H1 (cell line): ENCODE results near the gene LGR4. TPM values are rescaled to one million over a fixed set of nuclear protein-coding genes. Genes with fewer than 3 reads are reported as not detected.

ENCODE experiments used
- CTCF ChIA-PET: fragments of 300-600 bp; sonication (Branson Sonifier 250); formaldehyde crosslinking; loops from one replicate; lab custom pipeline; 2021; ENCODE audit not compliant: partially characterized antibody; lab: Charles Lee
- POLR2A ChIA-PET: fragments of 300-600 bp; sonication (Branson Sonifier 250); formaldehyde crosslinking; loops from one replicate; lab custom pipeline; 2021; ENCODE audit warnings: inconsistent platforms; ENCODE audit not compliant: partially characterized antibody; lab: Charles Lee
- DNase-seq, 2 experiments: peaks; one replicate each; pipeline versions ENCODE4 v3.0.0 to v3.0.0-alpha.2; 2010 to 2022; ENCODE audit warnings: low spot score in 2 of 2, low read depth in 1 of 2, mixed read lengths in 1 of 2
- FAIRE-seq: peaks from 2 replicates; lab custom pipeline; 2011; peaks lifted over from hg19 to GRCh38; lab: Jason Lieb, UNC
- H2AFZ ChIP-seq: 2 replicates; pipeline ENCODE4 v1.8.1; 2012; ENCODE audit warnings: low read length, inconsistent platforms
- H2AK5ac ChIP-seq: 2 replicates; pipeline ENCODE4 v1.6.1; 2013; ENCODE audit warnings: low read depth, low read length
- H2BK120ac ChIP-seq: replicated peaks from 2 replicates; pipeline ENCODE3; 2013; ENCODE audit warnings: low read depth, low read length, inconsistent platforms
- H2BK12ac ChIP-seq: 2 replicates; pipeline ENCODE4 v1.6.1; 2013; ENCODE audit warnings: low read depth, low read length
- H2BK15ac ChIP-seq: 2 replicates; pipeline ENCODE4 v1.6.1; 2013; ENCODE audit warnings: low read length
- H2BK20ac ChIP-seq: 2 replicates; pipeline ENCODE4 v1.6.1; 2013; ENCODE audit warnings: low read length
- H2BK5ac ChIP-seq: 2 replicates; pipeline ENCODE4 v1.6.1; 2013; ENCODE audit warnings: low read depth, low read length
- H3K14ac ChIP-seq: 2 replicates; pipeline ENCODE4 v1.6.1; 2013; ENCODE audit warnings: inconsistent platforms; ENCODE audit not compliant: insufficient read length
- H3K18ac ChIP-seq: 2 replicates; pipeline ENCODE4 v1.6.1; 2013; ENCODE audit warnings: low read length; ENCODE audit errors: extremely low read depth
- H3K23ac ChIP-seq: 2 replicates; pipeline ENCODE4 v1.6.1; 2013; ENCODE audit warnings: inconsistent platforms; ENCODE audit not compliant: insufficient read length
- H3K23me2 ChIP-seq: 2 replicates; pipeline ENCODE4 v1.6.1; 2013; ENCODE audit warnings: low read depth, low read length
- H3K27ac ChIP-seq: 2 replicates; pipeline ENCODE4 v1.6.1; 2011; ENCODE audit warnings: low read depth, low read length, inconsistent platforms
- H3K27me3 ChIP-seq, 4 experiments: replicated peaks in 1 of 4; 1 replicate in 1 of 4; 2 replicates in 3 of 4; pipeline versions ENCODE4 v1.6.1 to v1.8.1; 2011 to 2013; ENCODE audit warnings: low read length in 3 of 4, mild to moderate bottlenecking in 3 of 4, inconsistent platforms in 2 of 4, mixed read lengths in 2 of 4, moderate library complexity in 1 of 4; ENCODE audit not compliant: control insufficient read depth in 3 of 4, insufficient read depth in 3 of 4; ENCODE audit errors: extremely low read depth in 1 of 4
- H3K36me3 ChIP-seq, 4 experiments: 2 replicates each; pipeline versions ENCODE4 v1.6.1 to v1.8.1; 2011 to 2013; ENCODE audit warnings: mild to moderate bottlenecking in 4 of 4, low read length in 3 of 4, moderate library complexity in 2 of 4, control low read depth in 1 of 4, inconsistent platforms in 1 of 4; ENCODE audit not compliant: insufficient read depth in 4 of 4, control insufficient read depth in 2 of 4
- H3K4ac ChIP-seq: replicated peaks from 2 replicates; pipeline ENCODE3; 2013; ENCODE audit warnings: low read length, low read depth, mixed read lengths, inconsistent platforms; ENCODE audit not compliant: insufficient read length
- H3K4me1 ChIP-seq, 4 experiments: replicated peaks in 1 of 4; 1 replicate in 1 of 4; 2 replicates in 3 of 4; pipeline versions ENCODE4 v1.6.1 to v1.8.1; 2011 to 2013; ENCODE audit warnings: low read length in 3 of 4, inconsistent platforms in 2 of 4, mixed read lengths in 1 of 4; ENCODE audit not compliant: insufficient read depth in 4 of 4, control insufficient read depth in 3 of 4
- H3K4me2 ChIP-seq, 2 experiments: 2 replicates each; pipeline versions ENCODE4 v1.6.1 to v1.8.1; 2011 to 2013; ENCODE audit warnings: low read depth in 2 of 2, low read length in 2 of 2, control low read depth in 1 of 2, inconsistent platforms in 1 of 2, mild to moderate bottlenecking in 1 of 2; ENCODE audit not compliant: insufficient read depth in 1 of 2
- H3K4me3 ChIP-seq, 4 experiments: fragments of 200-600, 300-600 bp in 1 of 4; sonication (generic), shearing (Covaris generic), sonication (Bioruptor Twin) in 1 of 4; 2 replicates each; pipeline versions ENCODE4 v1.5.1 to v1.8.1; 2011 to 2016; ENCODE audit warnings: low read length in 4 of 4, low read depth in 3 of 4, control low read depth in 2 of 4, inconsistent platforms in 2 of 4, mild to moderate bottlenecking in 2 of 4, mixed read lengths in 1 of 4, moderate library complexity in 1 of 4; ENCODE audit not compliant: insufficient read depth in 2 of 4; ENCODE audit errors: extremely low read depth in 1 of 4
- H3K56ac ChIP-seq: replicated peaks from 2 replicates; pipeline ENCODE3; 2013; ENCODE audit warnings: low read depth, mild to moderate bottlenecking, mixed read lengths, low read length, inconsistent platforms; ENCODE audit not compliant: insufficient read length
- H3K79me1 ChIP-seq: 2 replicates; pipeline ENCODE4 v1.6.1; 2013; ENCODE audit warnings: low read depth, low read length, control low read depth
- H3K79me2 ChIP-seq, 2 experiments: 2 replicates each; pipeline versions ENCODE4 v1.6.1 to v1.8.1; 2012 to 2013; ENCODE audit warnings: low read length in 2 of 2, mild to moderate bottlenecking in 2 of 2, inconsistent platforms in 1 of 2; ENCODE audit not compliant: insufficient read depth in 2 of 2, control insufficient read depth in 1 of 2
- H3K9ac ChIP-seq, 4 experiments: replicated peaks in 1 of 4; 1 replicate in 1 of 4; 2 replicates in 3 of 4; pipeline versions ENCODE4 v1.6.1 to v1.8.1; 2011 to 2013; ENCODE audit warnings: low read depth in 3 of 4, low read length in 3 of 4, control low read depth in 2 of 4, mild to moderate bottlenecking in 2 of 4, moderate library complexity in 2 of 4, inconsistent platforms in 1 of 4; ENCODE audit errors: extremely low read depth in 1 of 4
- H3K9me3 ChIP-seq, 2 experiments: 2 replicates each; pipeline versions ENCODE4 v1.6.1 to v1.8.1; 2012 to 2013; ENCODE audit warnings: mild to moderate bottlenecking in 2 of 2, moderate library complexity in 2 of 2, control low read depth in 1 of 2, inconsistent platforms in 1 of 2, low read depth in 1 of 2, low read length in 1 of 2, mixed read lengths in 1 of 2; ENCODE audit not compliant: insufficient read depth in 2 of 2
- H4K20me1 ChIP-seq, 2 experiments: replicated peaks in 1 of 2; 2 replicates each; pipeline versions ENCODE3 to v1.8.1; 2011 to 2013; ENCODE audit warnings: inconsistent platforms in 2 of 2, low read length in 2 of 2, mild to moderate bottlenecking in 1 of 2; ENCODE audit not compliant: insufficient read depth in 2 of 2, control insufficient read depth in 1 of 2
- H4K5ac ChIP-seq: 2 replicates; pipeline ENCODE4 v1.6.1; 2013; ENCODE audit warnings: low read length, low read depth, mixed read lengths, inconsistent platforms; ENCODE audit not compliant: insufficient read length
- H4K8ac ChIP-seq: 2 replicates; pipeline ENCODE4 v1.8.0; 2013; ENCODE audit warnings: mild to moderate bottlenecking, moderate library complexity, low read length, inconsistent platforms; ENCODE audit not compliant: insufficient read depth; ENCODE audit errors: extremely low read depth
- H4K91ac ChIP-seq: replicated peaks from 2 replicates; pipeline ENCODE3; 2013; ENCODE audit warnings: low read length, mixed read lengths, inconsistent platforms; ENCODE audit not compliant: insufficient read length
- POLR2A ChIP-seq, 2 experiments: IDR thresholded peaks; 1 replicate in 1 of 2; 2 replicates in 1 of 2; pipeline ENCODE4 v1.6.1; 2011; ENCODE audit warnings: low read depth in 2 of 2, low read length in 2 of 2, mild to moderate bottlenecking in 2 of 2; ENCODE audit errors: control extremely low read depth in 1 of 2
- RAD21 ChIP-seq, 2 experiments: IDR thresholded peaks in 1 of 2; conservative IDR thresholded peaks in 1 of 2; 2 replicates each; pipeline ENCODE4 v1.6.1; 2011; ENCODE audit warnings: low read depth in 2 of 2, low read length in 2 of 2, improper control_type of control experiment in 1 of 2, inconsistent platforms in 1 of 2, mild to moderate bottlenecking in 1 of 2, moderate library complexity in 1 of 2
- SIX5 ChIP-seq: IDR thresholded peaks from 2 replicates; pipeline ENCODE4 v1.6.1; 2011; ENCODE audit warnings: mild to moderate bottlenecking, low read depth, low read length
- SUZ12 ChIP-seq: fragments of 200-600 bp; sonication (generic); IDR thresholded peaks from 2 replicates; pipeline ENCODE4 v1.6.1; 2012; ENCODE audit warnings: mild to moderate bottlenecking, inconsistent platforms, low read length, moderate library complexity, mixed read lengths
- WGBS, 2 experiments: shearing (Covaris generic) in 1 of 2; methylation state at CpG; one replicate each; pipeline versions ENCODE4 v1.1.6 to v1.1.7; 2013 to 2015; ENCODE audit warnings: low lambda C conversion rate in 2 of 2, mixed read lengths in 2 of 2, inconsistent platforms in 1 of 2, low coverage in 1 of 2, missing lambda C conversion rate in 1 of 2; ENCODE audit not compliant: insufficient replicate concordance in 2 of 2, insufficient coverage in 1 of 2, insufficient read length in 1 of 2; ENCODE audit errors: extremely low coverage in 1 of 2, missing lambda C conversion rate in 1 of 2; 5-methylcytosine and 5-hydroxymethylcytosine counted together
- polyA plus RNA-seq, 7 experiments: library from polyadenylated mRNA; depleted of rRNA in 3 of 7; stranded (reverse) in 5 of 7; unstranded in 2 of 7; fragments of >200 nt in 5 of 7; fragments of 200-250 nt in 2 of 7; gene quantifications; 1 replicate in 5 of 7; 2 replicates in 1 of 7; 4 replicates in 1 of 7; pipeline versions ENCODE4 v1.2.1 to v1.2.3, GENCODE V29; 2011 to 2013; ENCODE audit warnings: missing spikeins in 2 of 7, mixed read lengths in 2 of 7
- total RNA-seq: library from RNA; stranded (reverse); fragmentation: NEBNext Ultra II Directional; extraction: Animal tissue kit (Norgen Biotek cat#: 25700); gene quantifications from 2 replicates; pipeline ENCODE4 v1.2.1, GENCODE V29; 2021
- TF ChIP-seq, protein P1 (sequence below), 3 experiments: IDR thresholded peaks; 1 replicate in 2 of 3; 2 replicates in 1 of 3; pipeline versions ENCODE4 v1.5.1 to v1.6.1; 2011; ENCODE audit warnings: low read length in 3 of 3, mild to moderate bottlenecking in 3 of 3, inconsistent platforms in 2 of 3, low read depth in 1 of 3, moderate library complexity in 1 of 3; ENCODE audit not compliant: insufficient read depth in 1 of 3; ENCODE audit errors: control extremely low read depth in 1 of 3

LGR4 gene
- total and polyA plus RNA-seq, 2 of the 8 experiments (the other 6 are each of a cell fraction or from before 2014, with no cell fraction given), result 26.6 to 61.7 TPM

GRCh38 chr11:27390318-27391295 is 82.0 kb downstream of the LGR4 start:
- H2BK15ac ChIP-seq, result peak overlapping the region; percentile 18; the same call in 1 of the 2 replicates
- whole genome bisulfite sequencing, 2 experiments, result 71% methylated on average over 6 of the region's 6 CpGs; no CpG with 5 or more reads in 1 of the 2 experiments
- H3K23me2 ChIP-seq, result no peaks in the 10 kb centered on the region; the same call in 1 of the 2 replicates
- DNase-seq, result no peak
- H4K20me1 ChIP-seq, result peaks cover 3 to 6% of the 10 kb centered on the region in 2 experiments
- peak overlapping the region; percentile 32 for H3K4ac ChIP-seq
- no peak overlapping the region for H4K8ac ChIP-seq
- no peak overlapping the region for H3K4me3 ChIP-seq
- no peak overlapping the region for H3K9ac ChIP-seq
- no peak overlapping the region; the same call in 1 of the 2 replicates for H2BK5ac ChIP-seq
- no peak overlapping the region for H2BK20ac ChIP-seq
- H3K18ac ChIP-seq, result 0 out of 2 replicates have a peak overlapping the region, but pooled peaks have one; percentile 39
- CTCF ChIA-PET, result interaction anchor here (0.6 to 2.1 kb wide), 18 partner anchors 11 to 207 kb away, joined by 3 to 8 read pairs (median 3); no protein-coding TSS in a partner anchor
- no peak overlapping the region; the same call in 1 of the 2 replicates for H2BK12ac ChIP-seq
- H3K4me2 ChIP-seq, result no peak overlapping the region
- 0 out of 2 replicates have a peak, but pooled peaks cover 5% of the 10 kb centered on the region for H3K79me1 ChIP-seq
- H4K5ac ChIP-seq, result no peak overlapping the region
- no peak overlapping the region for H2BK120ac ChIP-seq
- H3K79me2 ChIP-seq, result peaks cover 0 to 37% of the 10 kb centered on the region in 2 experiments; a peak in 2 of 4 replicates
- no peak overlapping the region for H2AFZ ChIP-seq
- no peaks in the 10 kb centered on the region for H3K9me3 ChIP-seq
- FAIRE-seq, result no peak
- no peaks in the 10 kb centered on the region for H3K27me3 ChIP-seq
- peaks cover 4 to 24% (median 14%) of the 10 kb centered on the region in 4 experiments; a peak in 5 of 7 replicates for H3K4me1 ChIP-seq
- H2AK5ac ChIP-seq, result no peak overlapping the region
- no peak overlapping the region for H4K91ac ChIP-seq
- POLR2A ChIA-PET, result interaction anchor here (0.8 to 1.3 kb wide), 2 partner anchors 31 to 80 kb away, joined by 3 read pairs; no protein-coding TSS in a partner anchor
- no peak for TF ChIP-seq SUZ12
- TF ChIP-seq, protein P1, sequence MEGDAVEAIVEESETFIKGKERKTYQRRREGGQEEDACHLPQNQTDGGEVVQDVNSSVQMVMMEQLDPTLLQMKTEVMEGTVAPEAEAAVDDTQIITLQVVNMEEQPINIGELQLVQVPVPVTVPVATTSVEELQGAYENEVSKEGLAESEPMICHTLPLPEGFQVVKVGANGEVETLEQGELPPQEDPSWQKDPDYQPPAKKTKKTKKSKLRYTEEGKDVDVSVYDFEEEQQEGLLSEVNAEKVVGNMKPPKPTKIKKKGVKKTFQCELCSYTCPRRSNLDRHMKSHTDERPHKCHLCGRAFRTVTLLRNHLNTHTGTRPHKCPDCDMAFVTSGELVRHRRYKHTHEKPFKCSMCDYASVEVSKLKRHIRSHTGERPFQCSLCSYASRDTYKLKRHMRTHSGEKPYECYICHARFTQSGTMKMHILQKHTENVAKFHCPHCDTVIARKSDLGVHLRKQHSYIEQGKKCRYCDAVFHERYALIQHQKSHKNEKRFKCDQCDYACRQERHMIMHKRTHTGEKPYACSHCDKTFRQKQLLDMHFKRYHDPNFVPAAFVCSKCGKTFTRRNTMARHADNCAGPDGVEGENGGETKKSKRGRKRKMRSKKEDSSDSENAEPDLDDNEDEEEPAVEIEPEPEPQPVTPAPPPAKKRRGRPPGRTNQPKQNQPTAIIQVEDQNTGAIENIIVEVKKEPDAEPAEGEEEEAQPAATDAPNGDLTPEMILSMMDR (IDR thresholded peaks at IDR 0.05; ENCODE audit: control extremely low read depth in 1 of 3, insufficient read depth in 1 of 3, low read depth in 1 of 3, low read length in 3 of 3), result peak in 2 of 3 experiments; percentile 17 to 28; a peak in 1 of 4 replicates
- no peak for TF ChIP-seq POLR2A (IDR thresholded peaks at IDR 0.05; ENCODE audit: control extremely low read depth in 1 of 2, low read depth in 2 of 2, low read length in 2 of 2)
- no peak for TF ChIP-seq SIX5
- peak; percentile 24 to 31; a peak in 2 of 4 replicates for TF ChIP-seq RAD21 (IDR thresholded peaks at IDR 0.05 in 1 of 2, conservative IDR thresholded peaks at IDR 0.05 in 1 of 2; ENCODE audit: low read depth in 2 of 2, low read length in 2 of 2)
- no peak overlapping the region for H3K56ac ChIP-seq
- no peak overlapping the region for H3K27ac ChIP-seq
- H3K36me3 ChIP-seq, result peaks cover 0 to 40% (median 0%) of the 10 kb centered on the region in 4 experiments; a peak in 2 of 8 replicates
- no peak overlapping the region for H3K14ac ChIP-seq
- H3K23ac ChIP-seq, result no peak overlapping the region
